HEK293 (cell line): Measurements from ENCODE around the gene SPTBN5.

Source experiments
- CTCF ChIA-PET: fragments of 350-600 bp; formaldehyde crosslinking; extraction: SDS; loops from one replicate; lab custom pipeline; 2021; ENCODE audit warnings: antibody characterized with exemption; lab: Yijun Ruan, JAX
- POLR2A ChIA-PET: fragments of 300-600 bp; formaldehyde crosslinking; extraction: SDS; loops from one replicate; lab custom pipeline; 2020; ENCODE audit warnings: antibody characterized with exemption, inconsistent platforms; lab: Yijun Ruan, JAX
- H3K27ac ChIP-seq: fragments of 200-500 bp; sonication (Bioruptor generic); 2 replicates; pipeline ENCODE4 v1.5.1; 2014; ENCODE audit warnings: low read depth, low read length, control low read depth, inconsistent platforms; ENCODE audit errors: extremely low read depth
- H3K36me3 ChIP-seq, 2 experiments: fragments of 200-500 bp in 1 of 2; sonication (Bioruptor generic) in 1 of 2; 1 replicate in 1 of 2; 2 replicates in 1 of 2; pipeline ENCODE4 v1.5.1; 2014 to 2017; ENCODE audit warnings: inconsistent platforms in 2 of 2, low read length in 2 of 2; ENCODE audit not compliant: control insufficient read depth in 2 of 2, insufficient read depth in 1 of 2
- H3K4me1 ChIP-seq: fragments of 200-500 bp; sonication (Bioruptor generic); 2 replicates; pipeline ENCODE4 v1.5.1; 2014; ENCODE audit warnings: mild to moderate bottlenecking, low read length, inconsistent platforms; ENCODE audit not compliant: control insufficient read depth, insufficient read depth
- H3K4me3 ChIP-seq: 2 replicates; pipeline ENCODE4 v1.5.1; 2011; ENCODE audit warnings: low read depth, mild to moderate bottlenecking, control low read depth, low read length, moderate library complexity
- H3K9me3 ChIP-seq: fragments of 200-500 bp; sonication (Bioruptor generic); 2 replicates; pipeline ENCODE4 v1.5.1; 2014; ENCODE audit warnings: low read depth, low read length, inconsistent platforms; ENCODE audit not compliant: control insufficient read depth, insufficient read depth
- EGR2 ChIP-seq: fragments of 450-650 bp; formaldehyde crosslinking; IDR thresholded peaks from 2 replicates; pipeline ENCODE4 v1.5.1; 2016; ENCODE audit warnings: low read depth, missing biosample characterization, missing genetic modification characterization
- MYNN ChIP-seq: fragments of 450-650 bp; formaldehyde crosslinking; IDR thresholded peaks from 2 replicates; pipeline ENCODE4 v1.5.1; 2016; ENCODE audit warnings: missing biosample characterization, missing genetic modification characterization, borderline replicate concordance
- OVOL3 ChIP-seq: fragments of 450-650 bp; formaldehyde crosslinking; IDR thresholded peaks from 2 replicates; pipeline ENCODE4 v1.5.1; 2016; ENCODE audit warnings: missing biosample characterization, missing genetic modification characterization
- PATZ1 ChIP-seq: fragments of 450-650 bp; formaldehyde crosslinking; IDR thresholded peaks from 2 replicates; pipeline ENCODE4 v1.5.1; 2016; ENCODE audit warnings: missing biosample characterization, missing genetic modification characterization
- TRIM28 ChIP-seq: IDR thresholded peaks from 2 replicates; pipeline ENCODE4 v1.6.1; 2011; ENCODE audit warnings: low read length, control low read depth, borderline replicate concordance
- TSHZ1 ChIP-seq: fragments of 450-650 bp; formaldehyde crosslinking; IDR thresholded peaks from 2 replicates; pipeline ENCODE4 v1.5.1; 2016; ENCODE audit warnings: missing biosample characterization, missing genetic modification characterization, borderline replicate concordance
- ZNF155 ChIP-seq: fragments of 450-650 bp; formaldehyde crosslinking; IDR thresholded peaks from 2 replicates; pipeline ENCODE4 v1.5.1; 2016; ENCODE audit warnings: missing biosample characterization, missing genetic modification characterization
- ZNF16 ChIP-seq: fragments of 450-650 bp; formaldehyde crosslinking; IDR thresholded peaks from 2 replicates; pipeline ENCODE4 v1.5.1; 2016; ENCODE audit warnings: low read depth, missing biosample characterization, missing genetic modification characterization
- ZNF571 ChIP-seq: fragments of 450-650 bp; formaldehyde crosslinking; IDR thresholded peaks from 2 replicates; pipeline ENCODE4 v1.5.0; 2017; ENCODE audit warnings: missing biosample characterization, missing genetic modification characterization
- ZNF624 ChIP-seq: fragments of 450-650 bp; formaldehyde crosslinking; IDR thresholded peaks from 2 replicates; pipeline ENCODE4 v1.5.1; 2017; ENCODE audit warnings: missing biosample characterization, missing genetic modification characterization
- ZNF660 ChIP-seq: fragments of 450-650 bp; IDR thresholded peaks from 2 replicates; pipeline ENCODE4 v1.5.1; 2018; ENCODE audit warnings: missing biosample characterization, mild to moderate bottlenecking, missing genetic modification characterization
- ZNF768 ChIP-seq: fragments of 450-650 bp; formaldehyde crosslinking; IDR thresholded peaks from 2 replicates; pipeline ENCODE4 v1.5.1; 2018; ENCODE audit warnings: missing biosample characterization, mild to moderate bottlenecking, missing genetic modification characterization
- TF ChIP-seq, protein P1 (sequence below): fragments of 450-650 bp; formaldehyde crosslinking; IDR thresholded peaks from 2 replicates; pipeline ENCODE4 v1.5.1; 2017; ENCODE audit warnings: missing biosample characterization, missing genetic modification characterization
- TF ChIP-seq, protein P2 (sequence below): fragments of 450-650 bp; formaldehyde crosslinking; conservative IDR thresholded peaks from 2 replicates; pipeline ENCODE4 v1.5.1; 2016; ENCODE audit warnings: low read depth, missing biosample characterization, missing genetic modification characterization

SPTBN5 gene

GRCh38 chr15:41936155-41936554 lies 42.3 kb upstream of the SPTBN5 start:
- ChIA-PET POLR2A (interaction anchor here (1.6 kb wide), 1 partner anchor 36 kb away, joined by 3 read pairs; the partner anchor contains the start of gene EHD4), CTCF (no interaction called here)
- TF ChIP-seq TSHZ1 (tag by site-specific recombination) (no peak), ZNF624 (no peak), MYNN (tag by site-specific recombination) (no peak)
- peaks cover 13% of the 10 kb centered on the region for H3K4me1 ChIP-seq
- no peak overlapping the region for H3K27ac ChIP-seq
- H3K4me3 ChIP-seq = no peak overlapping the region
- peaks cover 0 to 7% of the 10 kb centered on the region in 2 experiments; a peak in 1 of 3 replicates for H3K36me3 ChIP-seq
- no peaks in the 10 kb centered on the region for H3K9me3 ChIP-seq

- no peak overlapping the region for H3K27ac ChIP-seq
- ChIA-PET POLR2A (interaction anchor here (1.6 kb wide), 1 partner anchor 37 kb away, joined by 3 read pairs; the partner anchor contains the start of gene EHD4), CTCF (interaction anchor here (1.1 kb wide), 1 partner anchor 37 kb away, joined by 3 read pairs; the partner anchor contains the start of gene EHD4)
- H3K4me3 ChIP-seq = no peak overlapping the region
- no peaks in the 10 kb centered on the region for H3K9me3 ChIP-seq
- TF ChIP-seq, protein P1, sequence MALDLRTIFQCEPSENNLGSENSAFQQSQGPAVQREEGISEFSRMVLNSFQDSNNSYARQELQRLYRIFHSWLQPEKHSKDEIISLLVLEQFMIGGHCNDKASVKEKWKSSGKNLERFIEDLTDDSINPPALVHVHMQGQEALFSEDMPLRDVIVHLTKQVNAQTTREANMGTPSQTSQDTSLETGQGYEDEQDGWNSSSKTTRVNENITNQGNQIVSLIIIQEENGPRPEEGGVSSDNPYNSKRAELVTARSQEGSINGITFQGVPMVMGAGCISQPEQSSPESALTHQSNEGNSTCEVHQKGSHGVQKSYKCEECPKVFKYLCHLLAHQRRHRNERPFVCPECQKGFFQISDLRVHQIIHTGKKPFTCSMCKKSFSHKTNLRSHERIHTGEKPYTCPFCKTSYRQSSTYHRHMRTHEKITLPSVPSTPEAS (tag by site-specific recombination) = no peak
- TF ChIP-seq ZNF16 (tag by site-specific recombination) = no peak
- no peak for TF ChIP-seq ZNF155 (tag by site-specific recombination)
- TF ChIP-seq, protein P2, sequence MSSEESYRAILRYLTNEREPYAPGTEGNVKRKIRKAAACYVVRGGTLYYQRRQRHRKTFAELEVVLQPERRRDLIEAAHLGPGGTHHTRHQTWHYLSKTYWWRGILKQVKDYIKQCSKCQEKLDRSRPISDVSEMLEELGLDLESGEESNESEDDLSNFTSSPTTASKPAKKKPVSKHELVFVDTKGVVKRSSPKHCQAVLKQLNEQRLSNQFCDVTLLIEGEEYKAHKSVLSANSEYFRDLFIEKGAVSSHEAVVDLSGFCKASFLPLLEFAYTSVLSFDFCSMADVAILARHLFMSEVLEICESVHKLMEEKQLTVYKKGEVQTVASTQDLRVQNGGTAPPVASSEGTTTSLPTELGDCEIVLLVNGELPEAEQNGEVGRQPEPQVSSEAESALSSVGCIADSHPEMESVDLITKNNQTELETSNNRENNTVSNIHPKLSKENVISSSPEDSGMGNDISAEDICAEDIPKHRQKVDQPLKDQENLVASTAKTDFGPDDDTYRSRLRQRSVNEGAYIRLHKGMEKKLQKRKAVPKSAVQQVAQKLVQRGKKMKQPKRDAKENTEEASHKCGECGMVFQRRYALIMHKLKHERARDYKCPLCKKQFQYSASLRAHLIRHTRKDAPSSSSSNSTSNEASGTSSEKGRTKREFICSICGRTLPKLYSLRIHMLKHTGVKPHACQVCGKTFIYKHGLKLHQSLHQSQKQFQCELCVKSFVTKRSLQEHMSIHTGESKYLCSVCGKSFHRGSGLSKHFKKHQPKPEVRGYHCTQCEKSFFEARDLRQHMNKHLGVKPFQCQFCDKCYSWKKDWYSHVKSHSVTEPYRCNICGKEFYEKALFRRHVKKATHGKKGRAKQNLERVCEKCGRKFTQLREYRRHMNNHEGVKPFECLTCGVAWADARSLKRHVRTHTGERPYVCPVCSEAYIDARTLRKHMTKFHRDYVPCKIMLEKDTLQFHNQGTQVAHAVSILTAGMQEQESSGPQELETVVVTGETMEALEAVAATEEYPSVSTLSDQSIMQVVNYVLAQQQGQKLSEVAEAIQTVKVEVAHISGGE (tag by site-specific recombination) = no peak
- H3K36me3 ChIP-seq = peaks cover 0 to 6% of the 10 kb centered on the region in 2 experiments; a peak in 1 of 3 replicates
- H3K4me1 ChIP-seq = peaks cover 17% of the 10 kb centered on the region
Measured at GRCh38 chr15:41935566-41936020, 41.7 kb upstream of the SPTBN5 start.

DNA sequence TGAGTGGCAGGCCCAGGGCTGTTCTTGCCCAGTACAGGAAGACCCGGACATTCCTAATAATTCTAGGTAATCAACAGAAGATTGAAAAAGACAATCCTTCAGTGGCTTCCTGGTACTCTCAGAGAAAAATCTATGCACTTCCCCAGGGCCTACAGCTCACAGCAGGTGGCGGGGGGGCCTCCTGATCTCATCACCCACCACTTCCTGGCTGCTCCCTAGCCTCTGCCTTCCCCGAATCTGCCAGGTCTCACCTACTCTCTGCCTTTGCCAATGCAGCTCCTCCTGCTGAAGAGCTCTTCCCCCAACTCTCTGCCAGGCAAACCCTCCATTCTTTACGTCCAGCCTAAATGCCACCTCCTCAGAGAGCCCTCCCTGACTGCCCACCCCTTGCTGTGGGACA lies 41.0 kb upstream of the SPTBN5 start:
- peaks cover 24% of the 10 kb centered on the region for H3K4me1 ChIP-seq
- no peak overlapping the region for H3K27ac ChIP-seq
- no peaks in the 10 kb centered on the region for H3K36me3 ChIP-seq
- POLR2A ChIA-PET = interaction anchor here (1.6 kb wide), 1 partner anchor 38 kb away, joined by 3 read pairs; the partner anchor contains the start of gene EHD4
- H3K9me3 ChIP-seq = no peaks in the 10 kb centered on the region
- no peak overlapping the region for H3K4me3 ChIP-seq
- CTCF ChIA-PET = interaction anchor here (1.1 kb wide), 1 partner anchor 38 kb away, joined by 3 read pairs; the partner anchor contains the start of gene EHD4
- peak; percentile 42; the same call in 1 of the 2 replicates for TF ChIP-seq PATZ1
- TF ChIP-seq ZNF660 (tag by site-specific recombination) = no peak
- TF ChIP-seq TRIM28 = no peak
- TF ChIP-seq ZNF571 (tag by site-specific recombination) = no peak
- TF ChIP-seq ZNF768 (tag by site-specific recombination) = no peak
- TF ChIP-seq OVOL3 (tag by site-specific recombination) = no peak
- TF ChIP-seq EGR2 (tag by site-specific recombination) = 0 out of 2 replicates have a peak, but pooled peaks have one; percentile 15
